Sigmoid colon (tissue), 7 donors: ENCODE data around the gene DHX32. TPM values are rescaled to one million over a fixed set of nuclear protein-coding genes. Genes with fewer than 3 reads are reported as not detected.

ENCODE experiments used
- DNase-seq: peaks from one replicate; pipeline ENCODE4 v3.0.0-alpha.2; 2019
- H3K27ac ChIP-seq, 4 donors: fragments of 200-600 bp; sonication (generic); one replicate each; pipeline ENCODE4 v1.5.1; 2016 to 2019; ENCODE audit warnings: mild to moderate bottlenecking in 1 of 4
- H3K27me3 ChIP-seq, 3 donors: fragments of 200-600 bp; sonication (generic); one replicate each; pipeline ENCODE4 v1.5.1; 2019; ENCODE audit warnings: mild to moderate bottlenecking in 1 of 3
- H3K36me3 ChIP-seq, 4 donors: fragments of 200-600 bp; sonication (generic); one replicate each; pipeline ENCODE4 v1.5.1; 2016 to 2019
- H3K4me1 ChIP-seq, 4 donors: fragments of 200-600 bp; sonication (generic); one replicate each; pipeline ENCODE4 v1.5.1; 2017 to 2019
- H3K4me3 ChIP-seq, 4 donors: fragments of 200-600 bp; sonication (generic); one replicate each; pipeline ENCODE4 v1.5.1; 2017 to 2019; ENCODE audit warnings: mild to moderate bottlenecking in 2 of 4, moderate library complexity in 1 of 4
- H3K9me3 ChIP-seq, 4 donors: fragments of 200-600 bp in 3 of 4; sonication (generic) in 3 of 4; one replicate each; pipeline versions ENCODE4 v1.5.1 to v1.6.1; 2013 to 2019
- EP300 ChIP-seq, 4 donors: sonication (generic); formaldehyde crosslinking; IDR thresholded peaks; one replicate each; pipeline ENCODE4 v1.6.1; 2017; ENCODE audit warnings: antibody characterized with exemption in 4 of 4
- POLR2A ChIP-seq, 2 donors: fragments of 450-650 bp; IDR thresholded peaks; one replicate each; pipeline ENCODE4 v1.6.1; 2016; ENCODE audit warnings: antibody characterized with exemption in 2 of 2, mild to moderate bottlenecking in 2 of 2, moderate library complexity in 2 of 2
- POLR2AphosphoS5 ChIP-seq, 4 donors: sonication (generic); formaldehyde crosslinking; IDR thresholded peaks; one replicate each; pipeline ENCODE4 v1.6.1; 2017; ENCODE audit warnings: antibody characterized with exemption in 4 of 4
- WGBS, 2 donors: extraction: QIAGEN DNeasy Blood & Tissue Kit; methylation state at CpG; one replicate each; pipeline ENCODE4 v1.1.7; 2013; 5-methylcytosine and 5-hydroxymethylcytosine counted together
- intact Hi-C: fragments of 100-400 bp; cut with DNase I; formaldehyde crosslinking; loops from one replicate; pipeline ENCODE4 v1.15.1; 2023
- polyA plus RNA-seq, 3 donors: library from polyadenylated mRNA; stranded (reverse); fragments of 200-250 nt; gene quantifications; one replicate each; pipeline ENCODE4 v1.2.3, GENCODE V29; 2013
- total RNA-seq, 4 donors: library from RNA; depleted of rRNA; stranded (reverse); fragments of >200 nt; gene quantifications; one replicate each; pipeline ENCODE4 v1.1.0, GENCODE V29; 2016
- TF ChIP-seq, protein P1 (sequence below), 4 experiments: fragments of 450-650 bp in 3 of 4; fragments of 200-600 bp in 1 of 4; IDR thresholded peaks; one replicate each; pipeline ENCODE4 v1.5.1; 2016 to 2019; ENCODE audit warnings: antibody characterized with exemption in 4 of 4, mild to moderate bottlenecking in 3 of 4, moderate library complexity in 2 of 4
- donor health status: healthy with polysubstance abuse.
- donor health status: Bipolar disorder and iron deficiency.
- donor health status: healthy.

The DHX32 gene
- total and polyA plus RNA-seq, 7 donors, result 16.0 to 57.8 (median 22.4) TPM

GRCh38 chr10:125886914-125887512, 5.9 kb upstream of the DHX32 start:
- DNase-seq, result no peak
- no peaks in the 10 kb centered on the region for H3K4me1 ChIP-seq
- TF ChIP-seq EP300 (IDR thresholded peaks at IDR 0.05) (no peak), POLR2A (IDR thresholded peaks at IDR 0.05) (no peak), POLR2AphosphoS5 (IDR thresholded peaks at IDR 0.05) (no peak)
- TF ChIP-seq, protein P1, sequence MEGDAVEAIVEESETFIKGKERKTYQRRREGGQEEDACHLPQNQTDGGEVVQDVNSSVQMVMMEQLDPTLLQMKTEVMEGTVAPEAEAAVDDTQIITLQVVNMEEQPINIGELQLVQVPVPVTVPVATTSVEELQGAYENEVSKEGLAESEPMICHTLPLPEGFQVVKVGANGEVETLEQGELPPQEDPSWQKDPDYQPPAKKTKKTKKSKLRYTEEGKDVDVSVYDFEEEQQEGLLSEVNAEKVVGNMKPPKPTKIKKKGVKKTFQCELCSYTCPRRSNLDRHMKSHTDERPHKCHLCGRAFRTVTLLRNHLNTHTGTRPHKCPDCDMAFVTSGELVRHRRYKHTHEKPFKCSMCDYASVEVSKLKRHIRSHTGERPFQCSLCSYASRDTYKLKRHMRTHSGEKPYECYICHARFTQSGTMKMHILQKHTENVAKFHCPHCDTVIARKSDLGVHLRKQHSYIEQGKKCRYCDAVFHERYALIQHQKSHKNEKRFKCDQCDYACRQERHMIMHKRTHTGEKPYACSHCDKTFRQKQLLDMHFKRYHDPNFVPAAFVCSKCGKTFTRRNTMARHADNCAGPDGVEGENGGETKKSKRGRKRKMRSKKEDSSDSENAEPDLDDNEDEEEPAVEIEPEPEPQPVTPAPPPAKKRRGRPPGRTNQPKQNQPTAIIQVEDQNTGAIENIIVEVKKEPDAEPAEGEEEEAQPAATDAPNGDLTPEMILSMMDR (IDR thresholded peaks at IDR 0.05), result no peak
- intact Hi-C loops, result no loop called here
- H3K27ac ChIP-seq, result no peak overlapping the region
- H3K9me3 ChIP-seq, result no peaks in the 10 kb centered on the region
- no peaks in the 10 kb centered on the region for H3K36me3 ChIP-seq
- no peak overlapping the region for H3K4me3 ChIP-seq
- H3K27me3 ChIP-seq, result no peaks in the 10 kb centered on the region
- WGBS, 2 donors, result 92% methylated on average over 3 of the region's 3 CpGs

DNA sequence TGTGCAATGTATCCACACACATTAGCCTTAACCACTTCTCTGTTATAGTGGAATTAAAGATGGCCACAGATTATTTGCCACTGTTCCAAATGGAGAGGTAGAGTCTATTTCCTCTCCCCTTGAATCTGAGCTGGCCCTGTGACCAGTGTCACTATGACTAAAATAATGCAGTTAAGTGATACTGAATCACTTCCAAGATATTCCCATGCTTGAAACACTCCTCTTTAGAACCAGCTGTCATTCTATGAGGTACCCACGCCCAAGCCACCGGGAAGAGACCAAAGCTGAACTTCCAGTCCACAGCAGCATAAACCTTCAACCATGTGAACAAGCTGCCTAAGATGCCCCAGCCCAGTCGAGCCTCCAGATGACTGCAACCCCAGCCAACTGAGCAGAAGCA, 2.1 kb upstream of the DHX32 start:
- Histone ChIP-seq H3K4me3 (no peak overlapping the region), H3K9me3 (no peaks in the 10 kb centered on the region), H3K36me3 (no peaks in the 10 kb centered on the region), H3K27ac (no peak overlapping the region), H3K27me3 (no peaks in the 10 kb centered on the region), H3K4me1 (no peaks in the 10 kb centered on the region)
- intact Hi-C loops, result no loop called here
- no peak for TF ChIP-seq POLR2A (IDR thresholded peaks at IDR 0.05)
- TF ChIP-seq, protein P1 (IDR thresholded peaks at IDR 0.05), result no peak
- no peak for TF ChIP-seq POLR2AphosphoS5 (IDR thresholded peaks at IDR 0.05)
- TF ChIP-seq EP300 (IDR thresholded peaks at IDR 0.05), result no peak
- no peak for DNase-seq
- WGBS, 2 donors, result 69 to 87% methylated on average over 3 of the region's 3 CpGs

GRCh38 chr10:125882596-125882995, 1.5 kb upstream of the DHX32 start:
- Histone ChIP-seq H3K27ac (no peak overlapping the region), H3K4me1 (no peaks in the 10 kb centered on the region), H3K36me3 (no peaks in the 10 kb centered on the region), H3K4me3 (no peak overlapping the region), H3K9me3 (no peaks in the 10 kb centered on the region), H3K27me3 (no peaks in the 10 kb centered on the region)
- WGBS, 2 donors, result 59 to 78% methylated on average over 1 of the region's 1 CpG
- no peak for DNase-seq
- TF ChIP-seq EP300 (IDR thresholded peaks at IDR 0.05) (no peak), POLR2A (IDR thresholded peaks at IDR 0.05) (no peak), POLR2AphosphoS5 (IDR thresholded peaks at IDR 0.05) (no peak)
- TF ChIP-seq, protein P1 (IDR thresholded peaks at IDR 0.05), result no peak
- intact Hi-C loops, result no loop called here

DNA sequence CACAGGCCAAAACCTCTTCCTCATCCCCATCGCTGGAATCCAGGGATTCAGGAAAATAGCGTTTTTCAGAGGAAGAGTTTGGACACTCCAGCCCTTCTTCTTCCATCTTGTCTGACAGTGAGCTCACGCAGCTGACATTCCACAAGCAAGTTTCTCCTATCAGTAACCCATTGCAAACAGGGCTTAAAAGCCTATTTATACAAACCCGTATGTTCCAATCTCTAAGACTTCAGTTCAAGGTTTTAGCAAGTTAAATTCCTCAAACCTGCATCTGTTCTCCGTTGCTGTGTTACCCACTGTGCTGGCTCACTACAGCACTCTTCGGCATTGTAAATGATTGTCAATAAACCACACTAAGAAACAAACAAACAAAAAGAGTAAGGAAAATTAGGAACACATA, 373 bp downstream of the DHX32 start:
- peaks cover 0 to 7% (median 0%) of the 10 kb centered on the region in 4 donors for H3K36me3 ChIP-seq
- intact Hi-C loops, result no loop called here
- no peaks in the 10 kb centered on the region for H3K4me1 ChIP-seq
- 74 to 82% methylated on average over 6 of the region's 6 CpGs for WGBS, 2 donors
- TF ChIP-seq EP300 (IDR thresholded peaks at IDR 0.05) (no peak), POLR2AphosphoS5 (IDR thresholded peaks at IDR 0.05) (no peak), POLR2A (IDR thresholded peaks at IDR 0.05) (no peak)
- TF ChIP-seq, protein P1 (IDR thresholded peaks at IDR 0.05), result no peak
- H3K27ac ChIP-seq, result no peak overlapping the region
- no peak for DNase-seq
- H3K27me3 ChIP-seq, result no peaks in the 10 kb centered on the region
- no peak overlapping the region for H3K4me3 ChIP-seq
- peaks cover 0 to 5% (median 0%) of the 10 kb centered on the region in 4 donors for H3K9me3 ChIP-seq
